Esophagus (tissue), 2 donors: ENCODE results near the gene ZNF777. TPM values are rescaled to one million over a fixed set of nuclear protein-coding genes. Genes with fewer than 3 reads are reported as not detected.

Source experiments
- H3K27ac ChIP-seq, 2 donors: one replicate each; pipeline ENCODE4 v1.5.1; 2013; ENCODE audit warnings: low read depth in 2 of 2, mild to moderate bottlenecking in 2 of 2, inconsistent platforms in 1 of 2, low read length in 1 of 2, moderate library complexity in 1 of 2
- H3K27me3 ChIP-seq, 2 donors: one replicate each; pipeline ENCODE4 v1.6.1; 2013; ENCODE audit warnings: low read length in 2 of 2, control low read depth in 1 of 2, mild to moderate bottlenecking in 1 of 2; ENCODE audit not compliant: insufficient read depth in 2 of 2, control insufficient read depth in 1 of 2
- H3K36me3 ChIP-seq, 2 donors: one replicate each; pipeline ENCODE4 v1.6.1; 2013; ENCODE audit warnings: low read length in 1 of 2; ENCODE audit not compliant: control insufficient read depth in 2 of 2, insufficient read depth in 2 of 2
- H3K4me1 ChIP-seq, 2 donors: one replicate each; pipeline ENCODE4 v1.6.1; 2013; ENCODE audit warnings: low read length in 1 of 2; ENCODE audit not compliant: control insufficient read depth in 2 of 2, insufficient read depth in 2 of 2
- H3K4me3 ChIP-seq, 2 donors: one replicate each; pipeline ENCODE4 v1.5.1; 2013; ENCODE audit warnings: low read length in 2 of 2, mild to moderate bottlenecking in 2 of 2, low read depth in 1 of 2, moderate library complexity in 1 of 2
- H3K9me3 ChIP-seq, 2 donors: one replicate each; pipeline ENCODE4 v1.6.1; 2013; ENCODE audit warnings: mild to moderate bottlenecking in 2 of 2, low read depth in 1 of 2, low read length in 1 of 2, moderate library complexity in 1 of 2; ENCODE audit not compliant: control insufficient read depth in 2 of 2, insufficient read depth in 1 of 2
- WGBS, 2 donors: extraction: QIAGEN DNeasy Blood & Tissue Kit; methylation state at CpG; one replicate each; pipeline ENCODE4 v1.1.7; 2013; 5-methylcytosine and 5-hydroxymethylcytosine counted together
- polyA plus RNA-seq, 2 donors: library from polyadenylated mRNA; stranded (reverse); fragments of 200-250 nt; gene quantifications; one replicate each; pipeline ENCODE4 v1.2.3, GENCODE V29; 2013
- donor health status: healthy with polysubstance abuse.
- donor health status: Bipolar disorder and iron deficiency.

ZNF777 gene
- polyA plus RNA-seq, 2 donors = 5.7 to 5.9 TPM

DNA sequence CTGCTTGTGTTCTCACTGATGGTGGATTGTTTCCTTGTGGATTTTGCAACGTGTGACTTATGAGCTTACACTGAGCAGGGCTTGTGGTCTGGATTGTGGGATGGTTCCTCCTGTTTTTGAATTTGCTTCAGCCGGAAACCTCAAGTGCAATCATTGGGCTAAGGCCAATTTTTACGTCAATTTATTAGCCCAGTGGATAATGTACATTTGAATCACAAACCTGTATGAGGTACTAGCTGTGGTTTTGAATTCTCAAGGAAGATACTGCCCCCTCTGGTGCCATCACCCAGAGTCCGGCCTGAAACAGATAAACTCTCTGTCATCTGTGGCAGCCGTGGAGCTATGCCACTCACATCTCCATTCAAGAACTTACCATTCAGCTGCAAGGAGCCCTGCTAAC is 7.3 kb upstream of the ZNF777 start:
- H3K27ac ChIP-seq = no peak overlapping the region
- peaks cover 0 to 7% of the 10 kb centered on the region in 2 donors for H3K36me3 ChIP-seq
- H3K27me3 ChIP-seq = no peaks in the 10 kb centered on the region
- no peaks in the 10 kb centered on the region for H3K4me1 ChIP-seq
- WGBS, 2 donors = 77 to 84% methylated on average over 5 of the region's 5 CpGs
- no peak overlapping the region for H3K4me3 ChIP-seq
- peaks cover 0 to 6% of the 10 kb centered on the region in 2 donors for H3K9me3 ChIP-seq

DNA sequence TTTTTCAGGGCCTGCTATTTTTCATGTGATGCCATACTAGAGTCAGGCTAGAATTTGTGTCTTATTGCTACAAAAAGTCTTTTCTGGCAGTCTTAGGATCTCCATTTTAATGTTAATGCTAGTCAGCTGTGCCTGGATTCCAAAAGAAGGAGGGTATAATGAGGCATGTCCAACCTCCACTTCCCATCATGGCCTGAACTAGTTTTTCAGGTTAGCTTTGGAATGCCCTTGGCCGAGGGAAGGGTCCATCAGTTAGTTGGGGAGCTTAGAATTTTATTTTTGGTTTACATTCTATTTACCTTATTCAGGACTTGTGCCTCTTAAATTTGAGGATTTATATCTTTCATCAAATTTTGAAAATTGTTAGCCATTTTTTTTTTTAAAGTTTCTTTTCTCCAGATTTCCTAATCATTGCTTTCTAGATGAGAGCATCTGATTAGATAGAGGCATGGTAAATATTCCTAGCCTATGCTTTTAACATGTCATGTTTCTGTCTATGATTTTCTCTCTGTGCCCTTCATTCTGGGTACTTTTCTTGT is 6.5 kb upstream of the ZNF777 start:
- H3K4me3 ChIP-seq = no peak overlapping the region
- H3K27me3 ChIP-seq = no peaks in the 10 kb centered on the region
- peaks cover 0 to 2% of the 10 kb centered on the region in 2 donors for H3K36me3 ChIP-seq
- peaks cover 0 to 6% of the 10 kb centered on the region in 2 donors for H3K9me3 ChIP-seq
- 53 to 61% methylated on average over 1 of the region's 1 CpG for WGBS, 2 donors
- no peaks in the 10 kb centered on the region for H3K4me1 ChIP-seq
- H3K27ac ChIP-seq = no peak overlapping the region

DNA sequence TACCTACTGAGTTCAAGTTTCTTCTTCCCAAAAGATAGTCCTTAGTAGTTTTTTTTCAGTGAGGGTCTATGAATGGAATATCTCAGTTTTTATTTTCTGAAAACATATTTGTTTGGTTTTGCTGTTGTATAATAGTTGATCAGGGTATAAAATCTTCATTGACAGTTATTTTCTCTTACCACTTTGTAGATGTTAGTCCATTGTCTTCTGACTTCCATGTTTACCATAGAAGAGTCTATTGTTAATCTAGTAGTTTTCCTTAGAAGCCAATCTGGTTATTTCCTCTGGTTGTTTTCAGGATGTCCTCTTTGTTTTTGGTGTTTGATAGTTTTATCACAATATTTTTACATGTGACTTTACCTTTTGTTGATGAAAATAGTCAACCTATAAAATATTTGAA is 5.5 kb upstream of the ZNF777 start:
- H3K27me3 ChIP-seq = no peaks in the 10 kb centered on the region

DNA sequence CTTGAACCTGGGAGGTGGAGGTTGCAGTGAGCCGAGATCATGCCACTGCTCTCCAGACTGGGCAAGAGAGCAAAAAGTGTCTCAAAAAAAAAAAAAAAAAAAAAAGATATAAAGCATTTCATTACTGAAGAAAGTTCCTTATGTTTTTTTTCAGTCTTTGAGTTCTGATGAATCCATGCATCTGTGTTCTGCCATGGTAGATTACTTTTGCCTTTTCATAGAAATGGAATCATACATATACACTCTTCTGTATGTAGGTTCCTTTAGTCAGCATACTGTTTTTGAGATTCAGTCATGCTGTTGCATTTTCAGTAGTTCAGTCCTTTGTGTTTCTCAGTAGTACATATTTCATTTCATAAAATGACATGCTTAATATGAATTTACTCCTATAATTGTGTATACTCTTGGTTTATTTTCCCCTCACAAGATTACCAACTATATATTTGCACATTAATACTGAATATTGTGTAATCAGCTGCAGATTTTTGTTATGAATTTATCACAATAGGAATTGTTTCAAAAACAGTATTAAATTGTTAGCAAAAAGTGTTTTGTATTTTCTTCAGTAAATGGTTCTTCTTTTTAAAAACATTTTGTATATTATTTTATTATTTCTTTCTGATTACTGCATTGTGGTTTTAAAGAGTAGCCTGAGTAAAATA is 2.8 kb upstream of the ZNF777 start:
- 86 to 93% methylated on average over 1 of the region's 1 CpG for WGBS, 2 donors
- no peaks in the 10 kb centered on the region for H3K27me3 ChIP-seq
- H3K9me3 ChIP-seq = no peaks in the 10 kb centered on the region
- no peaks in the 10 kb centered on the region for H3K36me3 ChIP-seq
- H3K4me1 ChIP-seq = peaks cover 2 to 4% of the 10 kb centered on the region in 2 donors
- no peak overlapping the region for H3K4me3 ChIP-seq
- H3K27ac ChIP-seq = no peak overlapping the region

More for the DNA sequence above, 5.5 kb upstream of the ZNF777 start:
- H3K9me3 ChIP-seq = peaks cover 0 to 2% of the 10 kb centered on the region in 2 donors
- H3K4me3 ChIP-seq = no peak overlapping the region
- peaks cover 0 to 1% of the 10 kb centered on the region in 2 donors for H3K36me3 ChIP-seq
- no peaks in the 10 kb centered on the region for H3K4me1 ChIP-seq
- no peak overlapping the region for H3K27ac ChIP-seq

DNA sequence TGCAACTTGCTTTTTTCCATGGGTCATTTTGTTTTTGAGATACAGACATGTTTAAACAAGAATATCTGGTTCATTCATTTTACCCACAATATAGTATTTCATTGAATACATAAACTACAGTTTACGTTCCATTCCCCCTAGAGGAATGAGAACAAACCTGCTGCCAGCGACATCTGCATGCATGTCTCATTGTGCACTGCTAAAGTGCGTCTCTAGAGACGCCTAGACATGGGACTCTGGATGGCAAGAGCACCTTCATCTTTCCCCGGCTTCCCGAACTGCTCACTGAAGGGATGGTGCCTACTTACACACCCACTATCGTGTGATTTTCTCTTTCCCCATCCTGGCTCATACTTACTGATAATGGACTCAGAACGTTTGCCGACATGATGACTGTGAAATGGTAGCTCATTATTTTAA is 1.2 kb upstream of the ZNF777 start:
- Histone ChIP-seq H3K27ac (no peak overlapping the region), H3K4me3 (no peak overlapping the region), H3K9me3 (no peaks in the 10 kb centered on the region), H3K4me1 (peaks cover 2 to 6% of the 10 kb centered on the region in 2 donors), H3K36me3 (no peaks in the 10 kb centered on the region), H3K27me3 (no peaks in the 10 kb centered on the region)
- WGBS, 2 donors = 88 to 89% methylated on average over 9 of the region's 9 CpGs

DNA sequence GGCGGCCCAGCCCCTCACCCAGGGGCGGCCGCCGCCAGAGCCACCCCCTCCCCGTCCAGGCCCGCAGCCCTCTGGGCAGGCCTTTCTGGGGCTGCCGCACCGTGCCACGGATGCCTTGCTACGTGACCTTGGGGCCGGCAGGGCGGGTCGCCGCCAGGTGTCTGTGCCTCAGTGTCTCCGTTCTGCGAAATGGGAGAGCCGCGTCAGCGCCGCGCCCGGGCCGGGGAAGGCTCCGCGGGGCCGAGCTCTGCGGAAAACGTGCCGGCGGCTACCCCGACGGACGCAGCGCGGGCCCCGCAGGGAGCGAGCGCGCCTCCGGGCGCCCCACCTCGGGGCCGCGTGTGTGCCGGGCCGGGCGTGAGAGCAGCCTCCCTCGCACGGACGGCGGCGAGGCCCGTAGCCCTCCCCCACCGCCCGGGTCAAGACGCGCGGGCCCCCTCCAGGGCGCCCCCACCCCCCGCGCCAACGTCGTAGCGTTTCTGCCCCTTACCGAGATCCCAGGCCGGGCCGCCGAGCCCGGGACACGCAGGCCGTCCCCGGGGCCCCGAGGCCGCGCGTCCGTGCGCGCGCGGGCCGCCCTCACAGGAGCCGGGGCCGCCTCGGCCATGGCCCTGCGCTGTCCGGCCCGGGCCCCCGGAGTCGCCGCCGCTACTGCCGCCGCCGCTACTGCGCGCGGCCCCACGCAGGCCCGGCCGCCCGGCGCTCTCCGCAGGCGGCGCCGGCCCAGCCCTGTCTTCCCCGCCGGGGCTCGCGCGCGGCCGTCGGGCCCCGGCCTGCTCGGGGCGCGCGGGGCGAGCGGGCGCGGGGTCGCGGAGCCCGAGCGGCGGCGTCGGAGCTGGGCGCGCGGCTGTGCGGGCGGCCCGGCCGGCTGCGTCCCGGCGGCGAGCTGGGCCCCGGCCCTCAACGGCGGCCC is 1.1 kb downstream of the ZNF777 start:
- H3K27me3 ChIP-seq = no peaks in the 10 kb centered on the region
- 1 to 2% methylated on average over 76 to 145 of the region's 145 CpGs for WGBS, 2 donors
- no peaks in the 10 kb centered on the region for H3K9me3 ChIP-seq
- H3K36me3 ChIP-seq = peaks cover 0 to 5% of the 10 kb centered on the region in 2 donors
- peak overlapping the region; percentile 69 to 90 for H3K4me3 ChIP-seq
- peak overlapping the region; percentile 80 to 81 for H3K27ac ChIP-seq
- H3K4me1 ChIP-seq = peaks cover 2 to 6% of the 10 kb centered on the region in 2 donors

DNA sequence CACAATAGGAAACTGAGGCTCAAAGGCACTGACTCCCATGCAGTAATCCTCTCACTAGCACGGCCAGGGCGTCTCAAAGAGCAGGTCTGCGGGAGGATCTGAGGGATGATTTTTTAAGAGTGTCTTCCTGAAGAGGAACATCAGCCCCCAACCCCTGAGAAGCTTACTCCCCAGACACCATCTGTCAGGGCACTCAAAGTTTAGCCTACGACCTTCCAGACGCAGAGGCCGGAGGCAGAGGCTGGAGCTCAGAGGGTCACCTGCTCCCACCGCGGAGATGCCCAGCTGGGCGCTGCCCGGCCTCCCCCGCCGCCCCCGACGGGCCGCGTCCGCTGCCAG is 1.7 kb downstream of the ZNF777 start:
- peaks cover under 1 to 8% of the 10 kb centered on the region in 2 donors for H3K36me3 ChIP-seq
- H3K4me1 ChIP-seq = peaks cover 2 to 6% of the 10 kb centered on the region in 2 donors
- H3K27me3 ChIP-seq = no peaks in the 10 kb centered on the region
- WGBS, 2 donors = 17 to 19% methylated on average over 17 of the region's 17 CpGs
- H3K27ac ChIP-seq = no peak overlapping the region
- H3K4me3 ChIP-seq = peak overlapping the region; percentile 68 to 90
- no peaks in the 10 kb centered on the region for H3K9me3 ChIP-seq

DNA sequence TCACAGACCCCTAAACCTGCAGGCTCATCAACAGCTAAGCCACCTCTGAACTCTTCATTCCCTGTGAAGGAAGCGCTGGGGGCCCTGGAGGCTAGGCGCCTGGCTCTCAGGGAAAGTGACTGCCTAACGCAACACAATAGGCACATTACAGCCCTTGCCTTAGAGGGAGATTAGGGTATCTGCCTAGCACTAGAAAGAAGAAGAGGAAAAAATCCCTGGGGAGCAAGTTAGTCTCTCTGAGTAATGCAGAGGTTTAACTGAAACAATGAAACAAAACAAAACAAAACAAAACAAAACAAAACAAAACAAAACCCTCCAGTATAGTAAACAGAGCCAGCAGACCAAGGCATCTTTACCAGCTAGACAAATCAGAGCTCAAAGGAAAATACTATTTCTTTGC is 2.6 kb downstream of the ZNF777 start:
- no peak overlapping the region for H3K4me3 ChIP-seq
- 80 to 88% methylated on average over 3 of the region's 3 CpGs for WGBS, 2 donors
- H3K36me3 ChIP-seq = peaks cover 5 to 14% of the 10 kb centered on the region in 2 donors
- peaks cover 2 to 8% of the 10 kb centered on the region in 2 donors for H3K4me1 ChIP-seq
- H3K27ac ChIP-seq = no peak overlapping the region
- H3K9me3 ChIP-seq = no peaks in the 10 kb centered on the region
- no peaks in the 10 kb centered on the region for H3K27me3 ChIP-seq

DNA sequence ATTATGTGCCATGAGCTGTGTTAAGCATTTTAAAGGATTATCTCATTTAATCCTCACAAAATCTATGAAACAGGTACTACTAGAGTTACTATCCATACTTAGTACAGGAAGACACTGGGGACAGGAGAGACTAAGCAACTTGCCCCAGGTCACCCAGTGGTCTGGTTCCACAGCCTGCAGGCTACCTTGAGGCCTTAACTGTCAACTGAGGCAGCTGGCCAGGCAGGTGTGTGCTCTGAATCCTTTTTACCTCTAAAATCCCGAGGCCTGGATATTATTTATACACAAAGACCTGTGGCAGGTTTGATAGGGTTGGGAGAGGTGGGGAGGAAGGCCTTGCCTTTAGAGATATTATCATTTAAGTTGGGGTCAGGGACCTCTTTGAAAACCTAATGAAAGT is 3.1 kb downstream of the ZNF777 start:
- 67 to 74% methylated on average over 1 of the region's 1 CpG for WGBS, 2 donors
- Histone ChIP-seq H3K27ac (no peak overlapping the region), H3K36me3 (peaks cover 5 to 15% of the 10 kb centered on the region in 2 donors), H3K9me3 (no peaks in the 10 kb centered on the region), H3K4me3 (no peak overlapping the region), H3K27me3 (no peaks in the 10 kb centered on the region), H3K4me1 (peaks cover 2 to 8% of the 10 kb centered on the region in 2 donors)
